H1 (cell line): ENCODE results near the gene SLC43A3. TPM values are rescaled to one million over a fixed set of nuclear protein-coding genes. Genes with fewer than 3 reads are reported as not detected.
"Not testable (repeated sequence)": the region's sequence is repeated elsewhere in the genome, so short reads cannot be mapped to it uniquely, and the experiment has no call there.

Source experiments
- CTCF ChIA-PET: fragments of 300-600 bp; sonication (Branson Sonifier 250); formaldehyde crosslinking; loops from one replicate; lab custom pipeline; 2021; ENCODE audit not compliant: partially characterized antibody; lab: Charles Lee
- POLR2A ChIA-PET: fragments of 300-600 bp; sonication (Branson Sonifier 250); formaldehyde crosslinking; loops from one replicate; lab custom pipeline; 2021; ENCODE audit warnings: inconsistent platforms; ENCODE audit not compliant: partially characterized antibody; lab: Charles Lee
- DNase-seq, 2 experiments: peaks; one replicate each; pipeline versions ENCODE4 v3.0.0 to v3.0.0-alpha.2; 2010 to 2022; ENCODE audit warnings: low spot score in 2 of 2, low read depth in 1 of 2, mixed read lengths in 1 of 2
- FAIRE-seq: peaks from 2 replicates; lab custom pipeline; 2011; peaks lifted over from hg19 to GRCh38; lab: Jason Lieb, UNC
- H2AFZ ChIP-seq: 2 replicates; pipeline ENCODE4 v1.8.1; 2012; ENCODE audit warnings: low read length, inconsistent platforms
- H2AK5ac ChIP-seq: 2 replicates; pipeline ENCODE4 v1.6.1; 2013; ENCODE audit warnings: low read depth, low read length
- H2BK120ac ChIP-seq: replicated peaks from 2 replicates; pipeline ENCODE3; 2013; ENCODE audit warnings: low read depth, low read length, inconsistent platforms
- H2BK12ac ChIP-seq: 2 replicates; pipeline ENCODE4 v1.6.1; 2013; ENCODE audit warnings: low read depth, low read length
- H2BK15ac ChIP-seq: 2 replicates; pipeline ENCODE4 v1.6.1; 2013; ENCODE audit warnings: low read length
- H2BK20ac ChIP-seq: 2 replicates; pipeline ENCODE4 v1.6.1; 2013; ENCODE audit warnings: low read length
- H2BK5ac ChIP-seq: 2 replicates; pipeline ENCODE4 v1.6.1; 2013; ENCODE audit warnings: low read depth, low read length
- H3K14ac ChIP-seq: 2 replicates; pipeline ENCODE4 v1.6.1; 2013; ENCODE audit warnings: inconsistent platforms; ENCODE audit not compliant: insufficient read length
- H3K18ac ChIP-seq: 2 replicates; pipeline ENCODE4 v1.6.1; 2013; ENCODE audit warnings: low read length; ENCODE audit errors: extremely low read depth
- H3K23ac ChIP-seq: 2 replicates; pipeline ENCODE4 v1.6.1; 2013; ENCODE audit warnings: inconsistent platforms; ENCODE audit not compliant: insufficient read length
- H3K23me2 ChIP-seq: 2 replicates; pipeline ENCODE4 v1.6.1; 2013; ENCODE audit warnings: low read depth, low read length
- H3K27ac ChIP-seq: 2 replicates; pipeline ENCODE4 v1.6.1; 2011; ENCODE audit warnings: low read depth, low read length, inconsistent platforms
- H3K27me3 ChIP-seq, 4 experiments: replicated peaks in 1 of 4; 1 replicate in 1 of 4; 2 replicates in 3 of 4; pipeline versions ENCODE4 v1.6.1 to v1.8.1; 2011 to 2013; ENCODE audit warnings: low read length in 3 of 4, mild to moderate bottlenecking in 3 of 4, inconsistent platforms in 2 of 4, mixed read lengths in 2 of 4, moderate library complexity in 1 of 4; ENCODE audit not compliant: control insufficient read depth in 3 of 4, insufficient read depth in 3 of 4; ENCODE audit errors: extremely low read depth in 1 of 4
- H3K36me3 ChIP-seq, 4 experiments: 2 replicates each; pipeline versions ENCODE4 v1.6.1 to v1.8.1; 2011 to 2013; ENCODE audit warnings: mild to moderate bottlenecking in 4 of 4, low read length in 3 of 4, moderate library complexity in 2 of 4, control low read depth in 1 of 4, inconsistent platforms in 1 of 4; ENCODE audit not compliant: insufficient read depth in 4 of 4, control insufficient read depth in 2 of 4
- H3K4ac ChIP-seq: replicated peaks from 2 replicates; pipeline ENCODE3; 2013; ENCODE audit warnings: low read length, low read depth, mixed read lengths, inconsistent platforms; ENCODE audit not compliant: insufficient read length
- H3K4me1 ChIP-seq, 4 experiments: replicated peaks in 1 of 4; 1 replicate in 1 of 4; 2 replicates in 3 of 4; pipeline versions ENCODE4 v1.6.1 to v1.8.1; 2011 to 2013; ENCODE audit warnings: low read length in 3 of 4, inconsistent platforms in 2 of 4, mixed read lengths in 1 of 4; ENCODE audit not compliant: insufficient read depth in 4 of 4, control insufficient read depth in 3 of 4
- H3K4me2 ChIP-seq, 2 experiments: 2 replicates each; pipeline versions ENCODE4 v1.6.1 to v1.8.1; 2011 to 2013; ENCODE audit warnings: low read depth in 2 of 2, low read length in 2 of 2, control low read depth in 1 of 2, inconsistent platforms in 1 of 2, mild to moderate bottlenecking in 1 of 2; ENCODE audit not compliant: insufficient read depth in 1 of 2
- H3K4me3 ChIP-seq, 4 experiments: fragments of 200-600, 300-600 bp in 1 of 4; sonication (generic), shearing (Covaris generic), sonication (Bioruptor Twin) in 1 of 4; 2 replicates each; pipeline versions ENCODE4 v1.5.1 to v1.8.1; 2011 to 2016; ENCODE audit warnings: low read length in 4 of 4, low read depth in 3 of 4, control low read depth in 2 of 4, inconsistent platforms in 2 of 4, mild to moderate bottlenecking in 2 of 4, mixed read lengths in 1 of 4, moderate library complexity in 1 of 4; ENCODE audit not compliant: insufficient read depth in 2 of 4; ENCODE audit errors: extremely low read depth in 1 of 4
- H3K56ac ChIP-seq: replicated peaks from 2 replicates; pipeline ENCODE3; 2013; ENCODE audit warnings: low read depth, mild to moderate bottlenecking, mixed read lengths, low read length, inconsistent platforms; ENCODE audit not compliant: insufficient read length
- H3K79me1 ChIP-seq: 2 replicates; pipeline ENCODE4 v1.6.1; 2013; ENCODE audit warnings: low read depth, low read length, control low read depth
- H3K79me2 ChIP-seq, 2 experiments: 2 replicates each; pipeline versions ENCODE4 v1.6.1 to v1.8.1; 2012 to 2013; ENCODE audit warnings: low read length in 2 of 2, mild to moderate bottlenecking in 2 of 2, inconsistent platforms in 1 of 2; ENCODE audit not compliant: insufficient read depth in 2 of 2, control insufficient read depth in 1 of 2
- H3K9ac ChIP-seq, 4 experiments: replicated peaks in 1 of 4; 1 replicate in 1 of 4; 2 replicates in 3 of 4; pipeline versions ENCODE4 v1.6.1 to v1.8.1; 2011 to 2013; ENCODE audit warnings: low read depth in 3 of 4, low read length in 3 of 4, control low read depth in 2 of 4, mild to moderate bottlenecking in 2 of 4, moderate library complexity in 2 of 4, inconsistent platforms in 1 of 4; ENCODE audit errors: extremely low read depth in 1 of 4
- H3K9me3 ChIP-seq, 2 experiments: 2 replicates each; pipeline versions ENCODE4 v1.6.1 to v1.8.1; 2012 to 2013; ENCODE audit warnings: mild to moderate bottlenecking in 2 of 2, moderate library complexity in 2 of 2, control low read depth in 1 of 2, inconsistent platforms in 1 of 2, low read depth in 1 of 2, low read length in 1 of 2, mixed read lengths in 1 of 2; ENCODE audit not compliant: insufficient read depth in 2 of 2
- H4K20me1 ChIP-seq, 2 experiments: replicated peaks in 1 of 2; 2 replicates each; pipeline versions ENCODE3 to v1.8.1; 2011 to 2013; ENCODE audit warnings: inconsistent platforms in 2 of 2, low read length in 2 of 2, mild to moderate bottlenecking in 1 of 2; ENCODE audit not compliant: insufficient read depth in 2 of 2, control insufficient read depth in 1 of 2
- H4K5ac ChIP-seq: 2 replicates; pipeline ENCODE4 v1.6.1; 2013; ENCODE audit warnings: low read length, low read depth, mixed read lengths, inconsistent platforms; ENCODE audit not compliant: insufficient read length
- H4K8ac ChIP-seq: 2 replicates; pipeline ENCODE4 v1.8.0; 2013; ENCODE audit warnings: mild to moderate bottlenecking, moderate library complexity, low read length, inconsistent platforms; ENCODE audit not compliant: insufficient read depth; ENCODE audit errors: extremely low read depth
- H4K91ac ChIP-seq: replicated peaks from 2 replicates; pipeline ENCODE3; 2013; ENCODE audit warnings: low read length, mixed read lengths, inconsistent platforms; ENCODE audit not compliant: insufficient read length
- WGBS, 2 experiments: shearing (Covaris generic) in 1 of 2; methylation state at CpG; one replicate each; pipeline versions ENCODE4 v1.1.6 to v1.1.7; 2013 to 2015; ENCODE audit warnings: low lambda C conversion rate in 2 of 2, mixed read lengths in 2 of 2, inconsistent platforms in 1 of 2, low coverage in 1 of 2, missing lambda C conversion rate in 1 of 2; ENCODE audit not compliant: insufficient replicate concordance in 2 of 2, insufficient coverage in 1 of 2, insufficient read length in 1 of 2; ENCODE audit errors: extremely low coverage in 1 of 2, missing lambda C conversion rate in 1 of 2; 5-methylcytosine and 5-hydroxymethylcytosine counted together
- polyA plus RNA-seq, 7 experiments: library from polyadenylated mRNA; depleted of rRNA in 3 of 7; stranded (reverse) in 5 of 7; unstranded in 2 of 7; fragments of >200 nt in 5 of 7; fragments of 200-250 nt in 2 of 7; gene quantifications; 1 replicate in 5 of 7; 2 replicates in 1 of 7; 4 replicates in 1 of 7; pipeline versions ENCODE4 v1.2.1 to v1.2.3, GENCODE V29; 2011 to 2013; ENCODE audit warnings: missing spikeins in 2 of 7, mixed read lengths in 2 of 7
- total RNA-seq: library from RNA; stranded (reverse); fragmentation: NEBNext Ultra II Directional; extraction: Animal tissue kit (Norgen Biotek cat#: 25700); gene quantifications from 2 replicates; pipeline ENCODE4 v1.2.1, GENCODE V29; 2021

SLC43A3 gene
- total and polyA plus RNA-seq, 2 of the 8 experiments (the other 6 are each of a cell fraction or from before 2014, with no cell fraction given) = 31.8 to 67.8 TPM

GRCh38 chr11:57403003-57403801 lies 23.7 kb downstream of the SLC43A3 start:
- not testable (repeated sequence) for H4K20me1 ChIP-seq, H2BK5ac ChIP-seq, H3K27me3 ChIP-seq, H3K9ac ChIP-seq, H2BK15ac ChIP-seq, H2BK12ac ChIP-seq, H4K91ac ChIP-seq, H3K23ac ChIP-seq, FAIRE-seq, H3K18ac ChIP-seq, H2AK5ac ChIP-seq, H2AFZ ChIP-seq, H3K79me2 ChIP-seq, H3K14ac ChIP-seq, H3K4me1 ChIP-seq, H3K4me2 ChIP-seq, H2BK120ac ChIP-seq, H3K9me3 ChIP-seq, DNase-seq, H3K27ac ChIP-seq, H4K5ac ChIP-seq, H3K79me1 ChIP-seq, H3K4ac ChIP-seq, H3K23me2 ChIP-seq, H4K8ac ChIP-seq, H3K4me3 ChIP-seq, H3K56ac ChIP-seq, H2BK20ac ChIP-seq
- 81% methylated on average over 6 of the region's 6 CpGs; no CpG with 5 or more reads in 1 of the 2 experiments for WGBS, 2 experiments
- H3K36me3 ChIP-seq = peaks cover 4 to 13% (median 10%) of the 10 kb centered on the region in 4 experiments; a peak in 6 of 8 replicates
- ChIA-PET POLR2A (interaction anchor here (1.0 to 1.2 kb wide), 3 partner anchors 10 to 234 kb away, joined by 3 to 4 read pairs (median 4); no protein-coding TSS in a partner anchor), CTCF (interaction anchor here (0.6 to 1.2 kb wide), 5 partner anchors 23 to 1031 kb away, joined by 3 read pairs; no protein-coding TSS in a partner anchor)
